Frontal cortex (tissue), 4 donors: ENCODE results near the gene AP5S1. TPM values are rescaled to one million over a fixed set of nuclear protein-coding genes. Genes with fewer than 3 reads are reported as not detected.

Experiments used
- DNase-seq, 2 donors: peaks; one replicate each; pipeline ENCODE4 v3.0.0; 2012; ENCODE audit warnings: low spot score in 2 of 2
- FAIRE-seq: peaks from 2 replicates; lab custom pipeline; 2012; peaks lifted over from hg19 to GRCh38; lab: Jason Lieb, UNC
- total RNA-seq: library from RNA; depleted of rRNA; stranded (reverse); fragments of >200 nt; gene quantifications from one replicate; pipeline ENCODE4 v1.2.3, GENCODE V29; 2014
- donor health status: control.
- donor health status: control.
- donor health status: control.

The AP5S1 gene
- total RNA-seq, 1 donor from 2014 or later = 4.1 TPM

- DNase-seq = no peak
- FAIRE-seq = no peak
Measured at GRCh38 chr20:3866464-3866863, 46.1 kb downstream of the AP5S1 start.

- FAIRE-seq (no peak), DNase-seq (no peak)
Measured at GRCh38 chr20:3867802-3868201, 47.5 kb downstream of the AP5S1 start.

- FAIRE-seq (no peak), DNase-seq (no peak)
Measured at GRCh38 chr20:3869839-3870634, 49.7 kb downstream of the AP5S1 start.

- FAIRE-seq (no peak), DNase-seq (no peak)
Measured at GRCh38 chr20:3871550-3872265, 51.4 kb downstream of the AP5S1 start.

- FAIRE-seq = no peak
- no peak for DNase-seq
Measured at GRCh38 chr20:3873507-3873906, 53.2 kb downstream of the AP5S1 start.

- DNase-seq = no peak
- FAIRE-seq = no peak
Measured at GRCh38 chr20:3874194-3874844, 54.0 kb downstream of the AP5S1 start.

- DNase-seq = no peak
- no peak for FAIRE-seq
Measured at GRCh38 chr20:3875378-3875974, 55.1 kb downstream of the AP5S1 start.

GRCh38 chr20:3876000-3876399 lies 55.7 kb downstream of the AP5S1 start:
- DNase-seq (no peak), FAIRE-seq (no peak)

- no peak for FAIRE-seq
- no peak for DNase-seq
Measured at GRCh38 chr20:3876676-3877075, 56.3 kb downstream of the AP5S1 start.

Other genes starting within 250 kb of the AP5S1 start
- gene GFRA4, start 157.1 kb upstream of the AP5S1 start, total RNA-seq = not detected
- gene ADAM33, start 138.5 kb upstream of the AP5S1 start, total RNA-seq = 2.4 TPM
- gene SIGLEC1, start 107.9 kb upstream of the AP5S1 start, total RNA-seq = under 0.01 TPM
- gene HSPA12B, start 87.9 kb upstream of the AP5S1 start, total RNA-seq = 2.4 TPM
- 17.5 TPM for gene ADISSP, start 52.8 kb upstream of the AP5S1 start, total RNA-seq
- gene SPEF1, start 39.1 kb upstream of the AP5S1 start, total RNA-seq = 0.41 TPM
- gene CENPB, start 33.8 kb upstream of the AP5S1 start, total RNA-seq = 58.3 TPM
- gene CDC25B, start 24.2 kb upstream of the AP5S1 start, total RNA-seq = 6.1 TPM
- 6.9 TPM for gene MAVS, start 26.3 kb downstream of the AP5S1 start, total RNA-seq
- gene PANK2, start 68.8 kb downstream of the AP5S1 start, total RNA-seq = 62.0 TPM
- 24.1 TPM for gene RNF24, start 195.0 kb downstream of the AP5S1 start, total RNA-seq